Testis (tissue), 3 donors: ENCODE measurements around the gene ATP13A2. TPM values are rescaled to one million over a fixed set of nuclear protein-coding genes. Genes with fewer than 3 reads are reported as not detected.
"Not testable (repeated sequence)": the region's sequence is repeated elsewhere in the genome, so short reads cannot be mapped to it uniquely, and the experiment has no call there.

Source experiments
- DNase-seq: peaks from one replicate; pipeline ENCODE4 v3.0.0-alpha.2; 2019
- H3K27ac ChIP-seq, 2 donors: fragments of 200-600 bp; sonication (generic); one replicate each; pipeline ENCODE4 v1.5.1; 2019
- H3K27me3 ChIP-seq: fragments of 200-600 bp; sonication (generic); one replicate; pipeline ENCODE4 v1.5.1; 2019
- H3K36me3 ChIP-seq: fragments of 200-600 bp; sonication (generic); one replicate; pipeline ENCODE4 v1.5.1; 2017; ENCODE audit warnings: low read depth; ENCODE audit errors: missing control alignments
- H3K4me1 ChIP-seq: fragments of 200-600 bp; sonication (generic); one replicate; pipeline ENCODE4 v1.5.1; 2019
- H3K4me3 ChIP-seq, 2 donors: fragments of 200-600 bp; sonication (generic); one replicate each; pipeline ENCODE4 v1.5.1; 2017 to 2019
- H3K9me3 ChIP-seq: fragments of 200-600 bp; sonication (generic); one replicate; pipeline ENCODE4 v1.5.1; 2017
- POLR2A ChIP-seq: fragments of 450-650 bp; IDR thresholded peaks from one replicate; pipeline ENCODE4 v1.6.1; 2017; ENCODE audit warnings: antibody characterized with exemption, mild to moderate bottlenecking, moderate library complexity
- WGBS, 2 donors: methylation state at CpG; one replicate each; pipeline ENCODE4 v1.1.5; 2018; 5-methylcytosine and 5-hydroxymethylcytosine counted together
- intact Hi-C: fragments of 100-400 bp; cut with DNase I; formaldehyde crosslinking; loops from one replicate; pipeline ENCODE4 v1.15.1; 2023; ENCODE audit warnings: low total_unique reads
- polyA plus RNA-seq: library from polyadenylated mRNA; stranded (reverse); fragments of 350-450 nt; fragmentation: Illumina TruSeq; extraction: RNeasy Lipid Tissue Mini Kit (QIAGEN cat#74804); gene quantifications from one replicate; pipeline ENCODE4 v1.2.3, GENCODE V29; 2014; ENCODE audit warnings: low read depth, low replicate concordance; ENCODE audit not compliant: insufficient read depth
- total RNA-seq, 2 donors: library from RNA; depleted of rRNA; stranded (reverse); fragments of >200 nt; gene quantifications; one replicate each; pipeline ENCODE4 v1.2.3, GENCODE V29; 2016
- TF ChIP-seq, protein P1 (sequence below), 3 experiments: fragments of 450-650 bp in 2 of 3; fragments of 200-600 bp in 1 of 3; sonication (generic) in 1 of 3; IDR thresholded peaks; one replicate each; pipeline ENCODE4 v1.5.1; 2016 to 2019; ENCODE audit warnings: antibody characterized with exemption in 3 of 3, mild to moderate bottlenecking in 2 of 3, moderate library complexity in 1 of 3

ATP13A2 gene
- total and polyA plus RNA-seq, 3 donors from 2014 or later: 36.9 to 45.6 (median 42.4) TPM

DNA sequence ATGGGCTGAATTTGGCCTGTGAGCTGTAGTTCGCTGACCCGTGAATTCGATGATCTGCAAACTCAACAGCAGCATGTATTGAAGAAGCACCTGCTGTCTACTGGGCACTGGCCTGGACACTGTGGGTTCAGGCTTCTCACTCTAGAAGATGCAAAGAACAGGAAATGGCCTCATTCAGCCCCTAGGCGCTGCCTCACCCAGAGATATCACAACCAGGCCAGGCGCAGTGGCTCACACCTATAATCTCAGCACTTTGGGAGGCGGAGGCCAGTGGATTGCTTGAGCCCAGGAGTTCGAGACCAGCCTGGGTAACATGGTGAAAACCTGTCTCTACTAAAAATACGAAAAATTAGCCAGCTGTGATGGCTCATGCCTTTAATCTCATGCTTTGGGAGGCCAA, 55.0 kb downstream of the ATP13A2 start:
- no peak overlapping the region for H3K4me3 ChIP-seq
- no peak for TF ChIP-seq POLR2A
- TF ChIP-seq, protein P1, sequence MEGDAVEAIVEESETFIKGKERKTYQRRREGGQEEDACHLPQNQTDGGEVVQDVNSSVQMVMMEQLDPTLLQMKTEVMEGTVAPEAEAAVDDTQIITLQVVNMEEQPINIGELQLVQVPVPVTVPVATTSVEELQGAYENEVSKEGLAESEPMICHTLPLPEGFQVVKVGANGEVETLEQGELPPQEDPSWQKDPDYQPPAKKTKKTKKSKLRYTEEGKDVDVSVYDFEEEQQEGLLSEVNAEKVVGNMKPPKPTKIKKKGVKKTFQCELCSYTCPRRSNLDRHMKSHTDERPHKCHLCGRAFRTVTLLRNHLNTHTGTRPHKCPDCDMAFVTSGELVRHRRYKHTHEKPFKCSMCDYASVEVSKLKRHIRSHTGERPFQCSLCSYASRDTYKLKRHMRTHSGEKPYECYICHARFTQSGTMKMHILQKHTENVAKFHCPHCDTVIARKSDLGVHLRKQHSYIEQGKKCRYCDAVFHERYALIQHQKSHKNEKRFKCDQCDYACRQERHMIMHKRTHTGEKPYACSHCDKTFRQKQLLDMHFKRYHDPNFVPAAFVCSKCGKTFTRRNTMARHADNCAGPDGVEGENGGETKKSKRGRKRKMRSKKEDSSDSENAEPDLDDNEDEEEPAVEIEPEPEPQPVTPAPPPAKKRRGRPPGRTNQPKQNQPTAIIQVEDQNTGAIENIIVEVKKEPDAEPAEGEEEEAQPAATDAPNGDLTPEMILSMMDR (IDR thresholded peaks at IDR 0.05): no peak
- intact Hi-C loops: loop anchor here (10.0 kb wide), 1 partner anchor 68 kb away; no protein-coding TSS in a partner anchor
- DNase-seq: no peak
- H3K36me3 ChIP-seq: no peaks in the 10 kb centered on the region
- H3K4me1 ChIP-seq: no peaks in the 10 kb centered on the region
- WGBS, 2 donors: 90 to 95% methylated on average over 8 of the region's 8 CpGs
- H3K27me3 ChIP-seq: no peaks in the 10 kb centered on the region
- no peaks in the 10 kb centered on the region for H3K9me3 ChIP-seq
- H3K27ac ChIP-seq: no peak overlapping the region

DNA sequence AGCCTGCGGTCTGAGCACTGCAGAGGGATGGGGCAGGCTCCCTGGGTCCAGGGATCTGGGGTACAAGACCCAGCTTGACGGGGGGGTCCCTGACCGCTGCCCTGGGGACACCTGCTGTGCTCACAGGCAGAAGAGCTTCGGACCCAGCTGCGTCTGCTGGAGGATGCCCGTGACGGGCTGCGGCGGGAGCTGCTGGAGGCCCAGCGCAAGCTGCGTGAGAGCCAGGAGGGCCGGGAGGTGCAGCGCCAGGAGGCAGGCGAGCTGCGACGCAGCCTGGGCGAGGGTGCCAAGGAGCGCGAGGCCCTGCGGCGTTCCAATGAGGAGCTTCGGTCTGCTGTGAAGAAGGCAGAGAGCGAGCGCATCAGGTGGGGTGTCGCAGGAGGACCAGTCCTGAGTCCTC, 56.5 kb downstream of the ATP13A2 start:
- DNase-seq: no peak
- H3K9me3 ChIP-seq: no peaks in the 10 kb centered on the region
- H3K27ac ChIP-seq: no peak overlapping the region
- 93 to 97% methylated on average over 22 to 25 of the region's 25 CpGs for WGBS, 2 donors
- intact Hi-C loops: loop anchor here (10.0 kb wide), 1 partner anchor 70 kb away; no protein-coding TSS in a partner anchor
- no peak overlapping the region for H3K4me3 ChIP-seq
- H3K36me3 ChIP-seq: no peaks in the 10 kb centered on the region
- TF ChIP-seq, protein P1 (IDR thresholded peaks at IDR 0.05): no peak
- TF ChIP-seq POLR2A: no peak
- no peaks in the 10 kb centered on the region for H3K27me3 ChIP-seq
- no peaks in the 10 kb centered on the region for H3K4me1 ChIP-seq

DNA sequence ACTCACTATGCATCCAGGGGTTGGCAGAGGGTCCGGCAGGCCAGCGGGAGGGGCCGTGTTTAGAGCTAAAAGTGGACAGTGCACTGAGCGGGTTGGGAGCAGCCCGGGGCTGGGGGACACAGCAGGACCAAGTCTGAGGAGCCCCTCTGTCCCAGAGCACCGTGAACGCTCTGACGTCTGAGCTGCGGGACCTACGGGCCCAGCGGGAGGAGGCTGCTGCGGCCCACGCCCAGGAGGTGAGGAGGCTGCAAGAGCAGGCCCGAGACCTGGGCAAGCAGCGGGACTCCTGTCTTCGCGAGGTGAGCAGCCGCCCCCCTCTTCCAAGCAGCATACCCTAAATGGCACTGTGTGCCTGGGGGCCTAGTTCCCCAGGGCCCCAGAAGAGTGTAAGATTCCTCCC, 57.1 kb downstream of the ATP13A2 start:
- intact Hi-C loops: loop anchor here (10.0 kb wide), 1 partner anchor 70 kb away; no protein-coding TSS in a partner anchor
- no peaks in the 10 kb centered on the region for H3K4me1 ChIP-seq
- H3K36me3 ChIP-seq: no peaks in the 10 kb centered on the region
- H3K4me3 ChIP-seq: no peak overlapping the region
- no peaks in the 10 kb centered on the region for H3K27me3 ChIP-seq
- no peak overlapping the region for H3K27ac ChIP-seq
- 96 to 97% methylated on average over 11 to 18 of the region's 18 CpGs for WGBS, 2 donors
- TF ChIP-seq, protein P1 (IDR thresholded peaks at IDR 0.05): no peak
- no peak for TF ChIP-seq POLR2A
- no peak for DNase-seq
- H3K9me3 ChIP-seq: no peaks in the 10 kb centered on the region

DNA sequence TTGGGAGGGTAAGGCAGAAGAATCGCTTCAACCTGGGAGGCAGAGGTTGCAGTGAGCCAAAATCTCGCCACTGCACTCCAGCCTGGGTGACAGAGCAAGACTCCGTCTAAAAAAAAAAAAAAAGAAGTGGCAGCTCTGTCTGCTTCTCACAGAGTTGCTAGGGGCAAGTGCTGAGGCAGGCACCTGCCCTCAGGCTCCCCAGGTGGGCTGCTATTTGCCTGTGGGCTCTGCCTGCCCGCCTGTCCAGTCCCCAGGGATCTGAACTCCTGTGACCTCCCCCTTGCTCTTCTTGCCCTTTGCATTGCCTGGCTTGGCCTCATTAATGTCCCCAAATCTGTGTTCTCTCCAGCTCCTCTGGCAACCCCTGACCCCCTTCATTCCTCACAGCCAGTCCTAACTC, 59.4 kb downstream of the ATP13A2 start:
- not testable (repeated sequence) for DNase-seq, H3K36me3 ChIP-seq, H3K27me3 ChIP-seq, H3K4me3 ChIP-seq, H3K27ac ChIP-seq, H3K9me3 ChIP-seq, H3K4me1 ChIP-seq
- intact Hi-C loops: loop anchor here (10.0 kb wide), 1 partner anchor 72 kb away; no protein-coding TSS in a partner anchor
- 89 to 97% methylated on average over 4 of the region's 4 CpGs for WGBS, 2 donors

DNA sequence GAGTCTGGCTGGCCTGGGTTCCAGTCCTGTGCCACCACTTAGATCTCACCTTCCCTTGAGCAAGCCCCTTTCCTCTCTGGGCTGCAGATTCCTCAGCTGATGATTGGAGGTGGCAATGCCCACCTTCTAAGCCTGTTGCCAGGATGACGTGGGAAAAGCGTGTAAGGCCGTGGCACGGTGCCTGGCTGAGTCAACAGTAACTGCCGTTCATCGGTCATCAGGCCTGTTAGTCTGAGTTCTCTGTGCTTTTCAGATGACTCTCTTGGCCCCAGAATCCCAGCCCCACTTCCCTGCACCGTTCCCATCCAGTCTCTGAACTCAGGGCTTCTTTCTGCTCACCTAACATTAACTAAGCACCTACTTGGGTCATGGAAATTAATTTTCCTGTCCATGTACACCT, 62.7 kb downstream of the ATP13A2 start:
- H3K4me3 ChIP-seq, H3K4me1 ChIP-seq, H3K27me3 ChIP-seq, H3K27ac ChIP-seq, H3K36me3 ChIP-seq, H3K9me3 ChIP-seq, DNase-seq, intact Hi-C loops: not testable (repeated sequence)
- 81 to 83% methylated on average over 7 of the region's 7 CpGs for WGBS, 2 donors

DNA sequence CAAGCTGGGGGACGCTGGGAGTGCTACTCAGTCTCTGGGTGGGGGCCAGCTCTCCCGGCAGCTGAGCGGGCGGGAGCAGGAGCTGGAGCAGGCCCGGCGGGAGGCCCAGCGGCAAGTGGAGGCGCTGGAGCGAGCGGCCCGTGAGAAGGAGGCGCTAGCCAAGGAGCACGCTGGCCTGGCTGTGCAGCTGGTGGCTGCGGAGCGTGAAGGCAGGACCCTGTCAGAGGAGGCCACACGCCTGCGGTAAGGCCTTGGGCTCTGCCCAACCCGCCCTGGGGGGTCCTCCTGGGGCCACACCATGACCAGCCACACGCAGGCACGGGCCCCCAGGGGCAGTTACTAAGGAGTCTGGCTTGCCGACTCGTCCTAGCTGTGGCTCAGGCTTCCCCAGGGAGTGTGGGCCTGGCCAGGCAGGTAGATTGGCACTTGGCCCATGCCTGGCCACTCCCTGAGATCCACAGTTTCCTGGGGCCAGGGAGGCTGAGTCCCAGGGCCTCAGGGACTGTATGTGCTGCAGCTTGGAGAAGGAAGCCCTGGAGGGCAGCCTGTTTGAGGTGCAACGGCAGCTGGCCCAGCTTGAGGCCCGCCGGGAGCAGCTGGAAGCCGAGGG, 63.3 kb downstream of the ATP13A2 start:
- not testable (repeated sequence) for H3K27me3 ChIP-seq

More for the DNA sequence above, 63.3 kb downstream of the ATP13A2 start:
- H3K27ac ChIP-seq, H3K36me3 ChIP-seq, DNase-seq, H3K4me1 ChIP-seq, H3K4me3 ChIP-seq, H3K9me3 ChIP-seq, intact Hi-C loops: not testable (repeated sequence)
- WGBS, 2 donors: 93% methylated on average over 25 to 26 of the region's 26 CpGs
